Osteoblast (primary cell): ENCODE measurements around the gene CCDC85A. TPM values are rescaled to one million over a fixed set of nuclear protein-coding genes. Genes with fewer than 3 reads are reported as not detected.

ENCODE experiments used
- DNase-seq: peaks from one replicate; pipeline ENCODE4 v3.0.0; 2011; ENCODE audit warnings: low spot score, mixed read lengths; ENCODE audit not compliant: insufficient read length; ENCODE audit errors: missing footprints
- H2AFZ ChIP-seq: 2 replicates; pipeline ENCODE4 v1.6.0; 2011; ENCODE audit warnings: mild to moderate bottlenecking, low read length
- H3K27ac ChIP-seq: 2 replicates; pipeline ENCODE4 v1.5.1; 2011; ENCODE audit warnings: mild to moderate bottlenecking, low read depth, low read length, moderate library complexity
- H3K27me3 ChIP-seq: 2 replicates; pipeline ENCODE4 v1.6.0; 2012; ENCODE audit warnings: mild to moderate bottlenecking, control low read depth, inconsistent platforms, low read length, moderate library complexity; ENCODE audit not compliant: insufficient read depth
- H3K36me3 ChIP-seq: 2 replicates; pipeline ENCODE4 v1.5.1; 2011; ENCODE audit warnings: mild to moderate bottlenecking, low read length, control low read depth, moderate library complexity; ENCODE audit not compliant: insufficient read depth
- H3K4me1 ChIP-seq: 2 replicates; pipeline ENCODE4 v1.5.1; 2011; ENCODE audit warnings: mild to moderate bottlenecking, low read length, control low read depth, moderate library complexity; ENCODE audit not compliant: insufficient read depth
- H3K4me2 ChIP-seq: 2 replicates; pipeline ENCODE4 v1.6.0; 2011; ENCODE audit warnings: mild to moderate bottlenecking, low read length; ENCODE audit not compliant: insufficient read depth
- H3K4me3 ChIP-seq: fragments of 200-600 bp; sonication (generic); 3 replicates; pipeline ENCODE4 v1.5.1; 2012; ENCODE audit warnings: mild to moderate bottlenecking, low read length, inconsistent platforms; ENCODE audit not compliant: insufficient read depth
- H3K79me2 ChIP-seq: 2 replicates; pipeline ENCODE4 v1.6.0; 2012; ENCODE audit warnings: mild to moderate bottlenecking, low read length, control low read depth, inconsistent platforms; ENCODE audit not compliant: insufficient read depth
- H3K9me3 ChIP-seq: 2 replicates; pipeline ENCODE4 v1.5.1; 2011; ENCODE audit warnings: low read depth, low read length, control low read depth
- H4K20me1 ChIP-seq: 2 replicates; pipeline ENCODE4 v1.6.0; 2012; ENCODE audit warnings: mild to moderate bottlenecking, low read length, control low read depth; ENCODE audit not compliant: insufficient read depth
- total RNA-seq: library from RNA; depleted of rRNA; stranded (reverse); fragments of >200 nt; gene quantifications from 2 replicates; pipeline ENCODE4 v1.2.3, GENCODE V29; 2012
- TF ChIP-seq, protein P1 (sequence below): IDR thresholded peaks from 2 replicates; pipeline ENCODE4 v1.5.1; 2011; ENCODE audit warnings: mild to moderate bottlenecking, low read depth, low read length, moderate library complexity; ENCODE audit errors: extremely low read depth

CCDC85A gene
- total RNA-seq, 1 donor = 0.72 TPM

DNA sequence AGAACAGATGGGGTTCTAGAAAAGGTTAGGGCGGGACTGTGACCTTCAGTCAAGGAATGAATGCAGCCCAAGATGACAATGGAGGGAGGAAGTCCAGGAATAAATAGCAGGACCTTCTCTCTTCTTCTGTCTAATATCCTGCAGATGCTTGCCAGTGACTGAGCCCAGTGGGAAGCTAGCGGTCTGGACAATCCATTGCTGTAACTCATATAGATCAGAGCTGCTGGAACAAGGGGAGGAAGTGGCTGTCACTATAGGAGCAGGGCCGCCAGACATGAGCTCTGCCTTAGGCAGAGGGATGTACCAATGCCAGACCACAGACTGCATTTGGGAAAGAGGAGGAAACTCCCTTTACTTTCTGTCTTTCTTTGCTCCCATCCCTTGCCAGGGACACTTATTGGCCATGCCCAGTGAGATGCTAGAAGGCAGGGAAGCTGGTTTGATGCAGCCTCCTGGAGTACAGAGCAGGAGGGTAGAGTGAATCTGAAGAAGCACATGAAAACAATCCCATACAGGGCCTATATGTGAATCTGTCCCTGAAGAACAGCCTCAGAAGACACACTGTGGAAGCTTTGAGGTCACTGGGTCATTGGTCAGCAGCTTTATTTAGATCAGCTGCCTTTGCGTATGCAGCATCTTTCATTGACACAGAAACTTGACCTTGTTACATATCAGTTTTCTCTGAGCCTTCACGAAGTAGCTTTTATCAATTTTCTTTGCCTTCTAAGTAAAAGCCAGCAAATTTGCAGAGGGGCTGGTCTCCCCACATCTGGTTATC is 65.4 kb downstream of the CCDC85A start:
- Histone ChIP-seq H3K4me1 (no peaks in the 10 kb centered on the region), H3K4me2 (no peak overlapping the region), H3K36me3 (no peaks in the 10 kb centered on the region), H4K20me1 (no peaks in the 10 kb centered on the region), H2AFZ (no peak overlapping the region), H3K27ac (no peak overlapping the region), H3K27me3 (no peaks in the 10 kb centered on the region), H3K79me2 (no peaks in the 10 kb centered on the region), H3K9me3 (no peaks in the 10 kb centered on the region), H3K4me3 (no peak overlapping the region)
- TF ChIP-seq, protein P1, sequence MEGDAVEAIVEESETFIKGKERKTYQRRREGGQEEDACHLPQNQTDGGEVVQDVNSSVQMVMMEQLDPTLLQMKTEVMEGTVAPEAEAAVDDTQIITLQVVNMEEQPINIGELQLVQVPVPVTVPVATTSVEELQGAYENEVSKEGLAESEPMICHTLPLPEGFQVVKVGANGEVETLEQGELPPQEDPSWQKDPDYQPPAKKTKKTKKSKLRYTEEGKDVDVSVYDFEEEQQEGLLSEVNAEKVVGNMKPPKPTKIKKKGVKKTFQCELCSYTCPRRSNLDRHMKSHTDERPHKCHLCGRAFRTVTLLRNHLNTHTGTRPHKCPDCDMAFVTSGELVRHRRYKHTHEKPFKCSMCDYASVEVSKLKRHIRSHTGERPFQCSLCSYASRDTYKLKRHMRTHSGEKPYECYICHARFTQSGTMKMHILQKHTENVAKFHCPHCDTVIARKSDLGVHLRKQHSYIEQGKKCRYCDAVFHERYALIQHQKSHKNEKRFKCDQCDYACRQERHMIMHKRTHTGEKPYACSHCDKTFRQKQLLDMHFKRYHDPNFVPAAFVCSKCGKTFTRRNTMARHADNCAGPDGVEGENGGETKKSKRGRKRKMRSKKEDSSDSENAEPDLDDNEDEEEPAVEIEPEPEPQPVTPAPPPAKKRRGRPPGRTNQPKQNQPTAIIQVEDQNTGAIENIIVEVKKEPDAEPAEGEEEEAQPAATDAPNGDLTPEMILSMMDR = no peak
- DNase-seq = peak; percentile 29

DNA sequence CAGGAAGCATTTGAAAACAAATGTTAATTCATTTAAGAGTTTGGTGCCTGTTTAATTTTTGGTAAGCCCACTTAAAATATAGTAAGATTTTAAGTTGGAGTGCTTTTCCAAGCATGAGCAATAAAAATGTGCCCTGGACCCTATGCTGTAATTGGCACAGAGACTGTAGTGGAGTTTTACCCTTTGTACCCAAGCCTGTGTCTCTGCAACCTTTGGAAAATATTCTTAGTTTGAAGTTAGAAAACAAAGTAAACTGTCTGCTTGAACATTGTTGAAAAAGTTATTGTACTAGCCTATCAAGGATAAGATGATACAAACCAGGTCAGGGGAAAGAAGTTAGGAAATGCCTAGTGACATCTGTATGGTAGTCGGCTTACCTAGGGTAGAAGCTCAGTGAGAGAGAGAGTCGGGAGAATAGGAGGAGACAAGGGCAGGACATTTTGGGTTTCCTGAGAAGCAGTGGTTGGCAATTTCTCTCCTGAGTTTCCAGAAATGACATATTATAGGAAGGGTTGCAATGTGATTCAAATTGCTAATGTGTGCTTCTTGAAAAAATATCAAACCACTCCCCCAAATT is 66.5 kb downstream of the CCDC85A start:
- no peaks in the 10 kb centered on the region for H3K79me2 ChIP-seq
- H4K20me1 ChIP-seq = no peaks in the 10 kb centered on the region
- TF ChIP-seq, protein P1 = no peak
- no peak for DNase-seq
- H3K27me3 ChIP-seq = no peaks in the 10 kb centered on the region
- no peak overlapping the region for H3K4me3 ChIP-seq
- no peak overlapping the region for H3K4me2 ChIP-seq
- no peaks in the 10 kb centered on the region for H3K9me3 ChIP-seq
- H3K36me3 ChIP-seq = no peaks in the 10 kb centered on the region
- no peak overlapping the region for H3K27ac ChIP-seq
- no peak overlapping the region for H2AFZ ChIP-seq
- H3K4me1 ChIP-seq = no peaks in the 10 kb centered on the region

DNA sequence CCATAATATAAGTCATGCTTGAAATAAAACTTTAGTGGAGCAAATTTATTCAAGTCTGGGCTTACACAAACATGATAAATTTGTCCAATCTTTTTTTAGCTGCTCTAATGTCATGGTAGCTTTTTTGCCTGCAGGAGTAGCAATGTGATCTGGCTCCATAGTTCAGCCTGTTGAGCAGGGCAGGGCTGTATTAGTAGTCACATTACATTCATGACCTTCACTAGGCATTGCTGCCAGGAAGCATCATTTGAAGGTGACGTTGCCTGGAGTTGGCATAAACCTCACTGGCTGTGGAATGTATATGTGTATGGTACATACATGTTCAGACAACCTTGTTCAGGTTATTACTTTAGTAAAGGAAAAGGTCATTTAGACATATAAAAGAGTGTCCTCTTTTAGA is 76.6 kb downstream of the CCDC85A start:
- Histone ChIP-seq H3K9me3 (no peaks in the 10 kb centered on the region), H3K36me3 (no peaks in the 10 kb centered on the region), H3K79me2 (no peaks in the 10 kb centered on the region), H3K27me3 (no peaks in the 10 kb centered on the region), H3K4me2 (no peak overlapping the region), H4K20me1 (no peaks in the 10 kb centered on the region), H2AFZ (no peak overlapping the region), H3K27ac (no peak overlapping the region), H3K4me3 (no peak overlapping the region), H3K4me1 (no peaks in the 10 kb centered on the region)
- no peak for DNase-seq
- TF ChIP-seq, protein P1 = no peak

DNA sequence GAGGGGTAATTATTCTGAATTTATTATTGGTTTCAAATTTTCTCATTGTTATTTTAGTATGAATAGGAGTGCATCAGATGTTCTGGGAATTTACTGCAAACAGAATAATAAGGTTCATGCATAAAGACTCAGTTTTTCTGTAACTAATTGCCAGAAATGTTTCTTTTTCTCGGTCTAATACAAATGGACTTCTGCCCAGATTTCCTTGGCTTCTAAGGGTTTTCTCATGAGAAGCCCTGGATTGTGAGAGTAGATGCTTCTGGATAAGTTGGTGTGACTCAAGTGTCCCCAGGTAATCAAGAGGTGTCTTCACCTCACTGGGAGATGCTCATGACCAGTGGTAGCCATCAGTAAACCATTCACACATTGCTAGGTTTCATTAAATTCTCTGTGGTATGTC is 78.5 kb downstream of the CCDC85A start:
- no peak overlapping the region for H3K27ac ChIP-seq
- H4K20me1 ChIP-seq = no peaks in the 10 kb centered on the region
- no peaks in the 10 kb centered on the region for H3K4me1 ChIP-seq
- DNase-seq = no peak
- H3K9me3 ChIP-seq = no peaks in the 10 kb centered on the region
- H3K36me3 ChIP-seq = no peaks in the 10 kb centered on the region
- TF ChIP-seq, protein P1 = no peak
- no peaks in the 10 kb centered on the region for H3K79me2 ChIP-seq
- H3K4me2 ChIP-seq = no peak overlapping the region
- H2AFZ ChIP-seq = no peak overlapping the region
- H3K27me3 ChIP-seq = no peaks in the 10 kb centered on the region
- no peak overlapping the region for H3K4me3 ChIP-seq
